Activated naive CD4-positive, alpha-beta T cell treated with anti-CD3 and anti-CD28 coated beads, Interleukin-2, amount 50 U/mL, for 72 hours (primary cell): ENCODE data around the gene BTAF1. TPM values are rescaled to one million over a fixed set of nuclear protein-coding genes. Genes with fewer than 3 reads are reported as not detected.
A peak's percentile ranks its signal among the peaks of the same experiment; 100 is the strongest.
"Not testable (repeated sequence)": the region's sequence is repeated elsewhere in the genome, so short reads cannot be mapped to it uniquely, and the experiment has no call there.

Experiments used
- ATAC-seq, 2 donors: fragments of 150-1000 bp; cut with Tn5 transposase; 2 replicates each; pipeline ENCODE4 v1.10.0; 2021; ENCODE audit warnings: mild to moderate bottlenecking in 2 of 2, moderate library complexity in 2 of 2
- DNase-seq, 2 donors: peaks; one replicate each; pipeline ENCODE4 v3.0.0; 2021 to 2022; ENCODE audit warnings: low spot score in 2 of 2
- H3K27ac Mint-ChIP-seq, 2 donors: one replicate each; pipeline ENCODE4 v1.8.0; 2022; ENCODE audit warnings: mild to moderate bottlenecking in 2 of 2, mixed read lengths in 2 of 2
- H3K36me3 Mint-ChIP-seq, 2 donors: one replicate each; pipeline ENCODE4 v1.8.0; 2022; ENCODE audit warnings: mixed read lengths in 2 of 2
- H3K9me3 Mint-ChIP-seq, 2 donors: one replicate each; pipeline ENCODE4 v1.8.0; 2022; ENCODE audit warnings: mixed read lengths in 2 of 2
- total RNA-seq, 2 donors: library from RNA; stranded (reverse); gene quantifications; one replicate each; pipeline ENCODE4 v1.2.3, GENCODE V29; 2022

Gene BTAF1
- total RNA-seq, 2 donors from 2014 or later, result 72.9 to 74.2 TPM

- no peak for DNase-seq
- Mint-ChIP-seq H3K9me3 (peaks cover 0 to 6% of the 10 kb centered on the region in 2 donors), H3K36me3 (peaks cover 15 to 77% of the 10 kb centered on the region in 2 donors), H3K27ac (peak overlapping the region in 1 of 2 donors; percentile 25)
- no peak for ATAC-seq
Measured at GRCh38 chr10:92001995-92002394, 78.4 kb downstream of the BTAF1 start.

- ATAC-seq, result no peak
- Mint-ChIP-seq H3K9me3 (peaks cover 0 to 6% of the 10 kb centered on the region in 2 donors), H3K36me3 (peaks cover 15 to 64% of the 10 kb centered on the region in 2 donors), H3K27ac (peak overlapping the region in 1 of 2 donors; percentile 65)
- no peak for DNase-seq
Measured at GRCh38 chr10:92003258-92003657, 79.7 kb downstream of the BTAF1 start.

GRCh38 chr10:92005978-92006377, 82.4 kb downstream of the BTAF1 start:
- DNase-seq, result no peak
- Mint-ChIP-seq H3K9me3 (peaks cover 0 to 3% of the 10 kb centered on the region in 2 donors), H3K27ac (peak overlapping the region in 1 of 2 donors; percentile 60), H3K36me3 (peaks cover 13 to 57% of the 10 kb centered on the region in 2 donors)
- no peak for ATAC-seq

- Mint-ChIP-seq H3K27ac (no peak overlapping the region), H3K36me3 (peaks cover 11 to 38% of the 10 kb centered on the region in 2 donors), H3K9me3 (no peaks in the 10 kb centered on the region)
- ATAC-seq, result no peak
- no peak for DNase-seq
Measured at GRCh38 chr10:92009445-92009844, 85.9 kb downstream of the BTAF1 start.

GRCh38 chr10:92010047-92010735, 86.6 kb downstream of the BTAF1 start:
- Mint-ChIP-seq H3K27ac (no peak overlapping the region), H3K36me3 (peaks cover 5 to 32% of the 10 kb centered on the region in 2 donors), H3K9me3 (no peaks in the 10 kb centered on the region)
- ATAC-seq, result no peak
- no peak for DNase-seq

GRCh38 chr10:92011560-92012214, 88.1 kb downstream of the BTAF1 start:
- H3K36me3 Mint-ChIP-seq, result peaks cover 5 to 30% of the 10 kb centered on the region in 2 donors
- no peaks in the 10 kb centered on the region for H3K9me3 Mint-ChIP-seq
- no peak overlapping the region for H3K27ac Mint-ChIP-seq
- ATAC-seq (peak; percentile 87 to 98), DNase-seq (no peak)

- ATAC-seq (no peak), DNase-seq (no peak)
- Mint-ChIP-seq H3K36me3 (peaks cover 16 to 41% of the 10 kb centered on the region in 2 donors), H3K9me3 (no peaks in the 10 kb centered on the region), H3K27ac (no peak overlapping the region)
Measured at GRCh38 chr10:92014620-92015019, 91.0 kb downstream of the BTAF1 start.

- Mint-ChIP-seq H3K27ac (no peak overlapping the region), H3K36me3 (peaks cover 6 to 25% of the 10 kb centered on the region in 2 donors), H3K9me3 (no peaks in the 10 kb centered on the region)
- ATAC-seq (no peak), DNase-seq (no peak)
Measured at GRCh38 chr10:92024700-92025099, 101.1 kb downstream of the BTAF1 start.

GRCh38 chr10:92025340-92025739, 101.8 kb downstream of the BTAF1 start:
- ATAC-seq, H3K9me3 Mint-ChIP-seq: not testable (repeated sequence)

GRCh38 chr10:92027141-92027540, 103.6 kb downstream of the BTAF1 start:
- DNase-seq (no peak), ATAC-seq (no peak)
- Mint-ChIP-seq H3K27ac (no peak overlapping the region), H3K9me3 (no peaks in the 10 kb centered on the region), H3K36me3 (peaks cover 8 to 30% of the 10 kb centered on the region in 2 donors)

More at GRCh38 chr10:92025340-92025739, 101.8 kb downstream of the BTAF1 start:
- DNase-seq, H3K27ac Mint-ChIP-seq: not testable (repeated sequence)
- H3K36me3 Mint-ChIP-seq, result peaks cover 6 to 27% of the 10 kb centered on the region in 2 donors

- H3K36me3 Mint-ChIP-seq, result peaks cover 24 to 50% of the 10 kb centered on the region in 2 donors
- H3K27ac Mint-ChIP-seq, result no peak overlapping the region
- no peaks in the 10 kb centered on the region for H3K9me3 Mint-ChIP-seq
- no peak for DNase-seq
- ATAC-seq, result no peak
Measured at GRCh38 chr10:92031580-92031979, 108.0 kb downstream of the BTAF1 start.

- ATAC-seq, H3K9me3 Mint-ChIP-seq, DNase-seq, H3K27ac Mint-ChIP-seq: not testable (repeated sequence)
- H3K36me3 Mint-ChIP-seq, result peaks cover 20 to 39% of the 10 kb centered on the region in 2 donors
Measured at GRCh38 chr10:92033070-92033469, 109.5 kb downstream of the BTAF1 start.

- ATAC-seq (no peak), DNase-seq (no peak)
- Mint-ChIP-seq H3K9me3 (no peaks in the 10 kb centered on the region), H3K36me3 (peaks cover 4 to 14% of the 10 kb centered on the region in 2 donors), H3K27ac (no peak overlapping the region)
Measured at GRCh38 chr10:92038949-92039348, 115.4 kb downstream of the BTAF1 start.

GRCh38 chr10:92042541-92042940, 119.0 kb downstream of the BTAF1 start:
- Mint-ChIP-seq H3K27ac (peak overlapping the region in 1 of 2 donors; percentile 4), H3K36me3 (peaks cover 0 to 6% of the 10 kb centered on the region in 2 donors), H3K9me3 (no peaks in the 10 kb centered on the region)
- no peak for ATAC-seq
- no peak for DNase-seq

- Mint-ChIP-seq H3K27ac (no peak overlapping the region), H3K36me3 (peaks cover 0 to 6% of the 10 kb centered on the region in 2 donors), H3K9me3 (no peaks in the 10 kb centered on the region)
- ATAC-seq, result no peak
- DNase-seq, result no peak
Measured at GRCh38 chr10:92045641-92046106, 122.1 kb downstream of the BTAF1 start.

GRCh38 chr10:92047215-92047614, 123.6 kb downstream of the BTAF1 start:
- Mint-ChIP-seq H3K36me3 (peaks cover 0 to 6% of the 10 kb centered on the region in 2 donors), H3K9me3 (no peaks in the 10 kb centered on the region), H3K27ac (no peak overlapping the region)
- ATAC-seq, result no peak
- DNase-seq, result no peak

GRCh38 chr10:92052088-92052487, 128.5 kb downstream of the BTAF1 start:
- no peak for ATAC-seq
- Mint-ChIP-seq H3K9me3 (no peaks in the 10 kb centered on the region), H3K27ac (no peak overlapping the region)

More at GRCh38 chr10:92052088-92052487, 128.5 kb downstream of the BTAF1 start:
- H3K36me3 Mint-ChIP-seq, result no peaks in the 10 kb centered on the region
- DNase-seq, result no peak
